ENCODE data around the gene SAMD4B.

GRCh38 chr19:39339674-39340073, 2.5 kb upstream of the SAMD4B start:
- TF ChIP-seq CTCF (IDR thresholded peaks at IDR 0.05) = no peak
- TF ChIP-seq POLR2A (IDR thresholded peaks at IDR 0.05) = no peak

Data from thyroid gland (tissue), 4 donors.